NCI-H446 treated with DMSO at 0.1 percent for 48 hours (cell line): ENCODE results near the gene PRM2.

Source experiments
- DNase-seq: peaks from one replicate; lab custom pipeline; 2025; lab: John Stamatoyannopoulos, UW

Gene PRM2

DNA sequence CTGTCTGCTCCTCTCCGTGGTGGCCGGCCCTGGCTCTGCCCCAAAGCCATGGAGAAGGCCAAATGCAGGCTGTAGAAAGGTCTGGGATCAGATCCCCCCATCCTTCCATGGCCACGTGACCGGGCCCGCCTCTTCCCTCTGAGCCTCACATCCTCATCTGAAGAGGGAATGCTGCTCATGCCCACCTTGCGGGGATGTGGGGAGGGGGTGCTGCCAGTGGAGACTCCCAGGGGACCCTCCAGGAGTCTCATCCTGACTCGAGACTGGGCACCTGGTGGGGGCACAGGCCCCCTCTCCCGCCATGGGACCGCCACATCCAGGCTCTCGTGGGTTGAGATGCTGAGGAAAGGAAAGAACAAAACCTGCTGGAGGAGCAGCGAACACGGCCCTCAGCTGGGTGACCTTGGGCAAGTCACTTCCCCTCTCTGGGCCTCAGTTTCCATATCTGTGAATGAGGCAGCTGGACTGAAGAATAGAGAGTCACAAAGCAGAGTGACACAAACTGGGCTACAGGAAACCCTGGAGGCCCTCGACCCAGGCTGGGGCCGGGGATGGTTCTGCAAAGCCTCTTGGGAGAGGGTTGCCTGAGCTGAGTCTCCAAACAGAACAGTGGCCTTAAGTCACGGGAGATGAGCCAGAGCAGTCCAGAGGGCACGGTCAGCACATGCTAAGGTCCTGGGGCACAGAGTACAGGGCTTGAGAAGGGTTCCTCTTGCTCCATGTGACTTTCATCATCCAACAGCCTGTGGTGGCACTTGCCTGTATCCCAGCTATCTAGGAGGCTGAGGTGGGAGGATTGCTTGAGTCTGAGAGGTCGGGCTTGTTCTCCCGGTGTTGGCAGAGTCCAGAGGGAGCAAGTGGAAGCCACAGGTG lies 50.4 kb downstream of the PRM2 start:
- no peak for DNase-seq
